ENCODE measurements around the gene API5. TPM values are rescaled to one million over a fixed set of nuclear protein-coding genes. Genes with fewer than 3 reads are reported as not detected.

Gene API5
- total RNA-seq, 2 donors from 2014 or later, result 48.9 to 133 TPM

DNA sequence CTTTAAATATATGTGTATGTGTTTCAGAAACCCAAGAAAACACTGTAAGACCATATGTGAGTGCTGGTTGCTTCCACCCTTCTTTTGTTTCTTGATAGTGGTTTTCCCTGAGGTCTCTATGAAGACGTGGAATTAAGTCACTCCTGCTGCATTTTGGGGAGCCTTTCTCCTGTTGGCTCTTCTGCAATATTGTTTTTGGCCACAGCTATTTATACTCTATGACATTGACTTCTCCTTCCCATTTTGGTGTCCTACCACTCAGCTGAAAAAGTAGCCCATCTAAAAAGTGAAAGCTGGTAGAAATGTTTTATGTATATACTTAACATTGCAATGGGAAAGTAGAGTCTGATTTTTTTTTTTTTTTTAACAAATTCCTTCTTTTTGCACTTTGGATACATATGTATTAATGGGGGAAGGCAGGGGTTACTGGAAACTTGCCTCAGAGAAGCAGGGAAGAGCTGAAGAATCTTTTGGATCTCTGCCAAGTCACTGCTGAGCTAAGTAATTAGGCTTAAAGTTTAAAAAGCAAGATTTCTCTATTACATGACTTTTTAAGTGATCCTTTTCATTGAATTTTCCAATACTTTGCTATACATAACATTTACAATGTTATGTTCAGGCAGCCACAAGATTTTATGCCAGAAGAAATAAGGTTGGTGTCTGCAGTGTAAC lies 48.7 kb downstream of the API5 start:
- peaks cover 14 to 25% of the 10 kb centered on the region in 2 donors for H3K4me1 ChIP-seq (ENCODE audit: control insufficient read depth in 1 of 2, low read depth in 2 of 2)
- H3K4me3 ChIP-seq, result peak overlapping the region; percentile 88
- ATAC-seq (ENCODE audit: insufficient number of reproducible peaks, low FRiP score, low read depth) (no peak), DNase-seq (ENCODE audit: low spot score) (no peak)
- H3K27me3 ChIP-seq (replicated peaks; ENCODE audit: insufficient read depth), result no peaks in the 10 kb centered on the region
- no peaks in the 10 kb centered on the region for H3K9me3 ChIP-seq
- H3K36me3 ChIP-seq, result no peaks in the 10 kb centered on the region
- no peak overlapping the region for H3K27ac ChIP-seq
- TF ChIP-seq, protein P1, sequence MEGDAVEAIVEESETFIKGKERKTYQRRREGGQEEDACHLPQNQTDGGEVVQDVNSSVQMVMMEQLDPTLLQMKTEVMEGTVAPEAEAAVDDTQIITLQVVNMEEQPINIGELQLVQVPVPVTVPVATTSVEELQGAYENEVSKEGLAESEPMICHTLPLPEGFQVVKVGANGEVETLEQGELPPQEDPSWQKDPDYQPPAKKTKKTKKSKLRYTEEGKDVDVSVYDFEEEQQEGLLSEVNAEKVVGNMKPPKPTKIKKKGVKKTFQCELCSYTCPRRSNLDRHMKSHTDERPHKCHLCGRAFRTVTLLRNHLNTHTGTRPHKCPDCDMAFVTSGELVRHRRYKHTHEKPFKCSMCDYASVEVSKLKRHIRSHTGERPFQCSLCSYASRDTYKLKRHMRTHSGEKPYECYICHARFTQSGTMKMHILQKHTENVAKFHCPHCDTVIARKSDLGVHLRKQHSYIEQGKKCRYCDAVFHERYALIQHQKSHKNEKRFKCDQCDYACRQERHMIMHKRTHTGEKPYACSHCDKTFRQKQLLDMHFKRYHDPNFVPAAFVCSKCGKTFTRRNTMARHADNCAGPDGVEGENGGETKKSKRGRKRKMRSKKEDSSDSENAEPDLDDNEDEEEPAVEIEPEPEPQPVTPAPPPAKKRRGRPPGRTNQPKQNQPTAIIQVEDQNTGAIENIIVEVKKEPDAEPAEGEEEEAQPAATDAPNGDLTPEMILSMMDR (IDR thresholded peaks at IDR 0.05), result no peak

- H3K36me3 ChIP-seq, result peaks cover 3% of the 10 kb centered on the region
- DNase-seq (ENCODE audit: low spot score) (no peak), ATAC-seq (ENCODE audit: insufficient number of reproducible peaks, low FRiP score, low read depth) (no peak)
- no peaks in the 10 kb centered on the region for H3K27me3 ChIP-seq (replicated peaks; ENCODE audit: insufficient read depth)
- TF ChIP-seq, protein P1 (IDR thresholded peaks at IDR 0.05), result no peak
- H3K4me3 ChIP-seq, result no peak overlapping the region
- H3K4me1 ChIP-seq (ENCODE audit: control insufficient read depth in 1 of 2, low read depth in 2 of 2), result peaks cover 0 to 4% of the 10 kb centered on the region in 2 donors
- no peaks in the 10 kb centered on the region for H3K9me3 ChIP-seq
- H3K27ac ChIP-seq, result no peak overlapping the region
These were observed 54.9 kb downstream of the API5 start for GRCh38 chr11:43366677-43367076.

DNA sequence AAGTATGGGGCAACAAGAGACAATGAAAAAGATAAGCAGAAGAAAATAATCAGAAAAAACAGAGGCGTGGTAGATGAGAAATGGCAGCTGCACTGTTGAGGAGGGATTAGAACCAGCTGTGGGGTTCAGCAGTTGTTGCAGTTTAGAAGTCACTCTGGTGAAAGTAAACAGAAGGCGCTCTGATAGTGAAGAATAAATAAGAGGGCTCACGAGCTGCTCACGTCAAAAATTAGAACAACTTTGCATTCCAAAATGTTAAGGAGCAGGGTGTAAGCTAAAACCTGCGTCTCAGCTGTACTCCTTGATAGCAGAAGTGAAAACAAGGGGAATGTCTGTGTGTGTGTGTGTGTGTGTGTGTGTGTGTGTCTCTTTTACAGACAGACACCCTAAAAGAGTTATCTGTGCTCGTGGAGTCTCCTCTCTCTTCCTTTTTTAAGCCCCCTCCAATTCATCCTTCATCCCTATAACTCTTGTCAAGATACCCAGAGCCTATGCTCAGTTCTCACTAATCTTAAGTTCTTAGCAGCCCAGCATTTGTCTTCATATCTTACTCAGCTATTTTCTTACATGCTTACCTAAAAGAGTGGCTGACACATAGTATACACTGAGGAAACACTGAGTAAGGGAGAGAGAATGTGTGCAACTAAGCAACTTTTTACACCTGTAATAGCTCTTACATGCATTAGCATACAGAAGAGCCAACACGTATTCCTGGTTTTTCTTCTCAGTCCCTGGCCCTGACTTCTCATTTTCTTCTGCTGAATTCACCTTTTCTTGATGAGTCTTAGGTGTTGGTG lies 55.8 kb downstream of the API5 start:
- DNase-seq (ENCODE audit: low spot score) (no peak), ATAC-seq (ENCODE audit: insufficient number of reproducible peaks, low FRiP score, low read depth) (no peak)
- H3K27me3 ChIP-seq (replicated peaks; ENCODE audit: insufficient read depth), result no peaks in the 10 kb centered on the region
- H3K4me1 ChIP-seq (ENCODE audit: control insufficient read depth in 1 of 2, low read depth in 2 of 2), result peaks cover 0 to 4% of the 10 kb centered on the region in 2 donors
- no peak overlapping the region for H3K4me3 ChIP-seq
- peaks cover 3% of the 10 kb centered on the region for H3K36me3 ChIP-seq
- TF ChIP-seq, protein P1 (IDR thresholded peaks at IDR 0.05), result no peak
- no peak overlapping the region for H3K27ac ChIP-seq
- H3K9me3 ChIP-seq, result no peaks in the 10 kb centered on the region

DNA sequence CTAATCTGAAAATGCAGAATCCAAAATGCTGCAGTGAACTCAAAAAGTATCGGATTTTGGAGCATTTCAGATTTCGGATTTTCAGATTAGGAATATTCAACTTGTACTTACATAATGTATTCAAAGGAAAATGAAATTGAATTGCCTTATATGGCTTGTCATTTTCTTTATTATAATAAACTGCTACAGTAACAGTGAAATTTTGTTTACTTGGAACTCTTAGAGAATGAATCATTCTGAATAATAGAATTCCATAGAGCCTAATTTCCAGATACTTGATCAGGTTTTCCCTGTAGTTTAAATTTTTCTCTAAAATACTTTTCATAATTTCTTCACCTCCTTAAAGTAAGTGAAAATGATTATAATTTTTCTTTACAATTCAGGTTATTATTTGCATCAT lies 64.3 kb downstream of the API5 start:
- no peak overlapping the region for H3K4me3 ChIP-seq
- no peak for ATAC-seq (ENCODE audit: insufficient number of reproducible peaks, low FRiP score, low read depth)
- TF ChIP-seq, protein P1 (IDR thresholded peaks at IDR 0.05), result no peak
- no peaks in the 10 kb centered on the region for H3K9me3 ChIP-seq
- H3K36me3 ChIP-seq, result peaks cover 9% of the 10 kb centered on the region
- H3K27me3 ChIP-seq (replicated peaks; ENCODE audit: insufficient read depth), result no peaks in the 10 kb centered on the region
- H3K27ac ChIP-seq, result no peak overlapping the region
- H3K4me1 ChIP-seq (ENCODE audit: control insufficient read depth in 1 of 2, low read depth in 2 of 2), result no peaks in the 10 kb centered on the region
- no peak for DNase-seq (ENCODE audit: low spot score)

GRCh38 chr11:43376594-43376993 lies 64.8 kb downstream of the API5 start:
- Histone ChIP-seq H3K27ac (no peak overlapping the region), H3K27me3 (replicated peaks; ENCODE audit: insufficient read depth) (no peaks in the 10 kb centered on the region), H3K4me1 (ENCODE audit: control insufficient read depth in 1 of 2, low read depth in 2 of 2) (no peaks in the 10 kb centered on the region), H3K4me3 (no peak overlapping the region), H3K9me3 (no peaks in the 10 kb centered on the region), H3K36me3 (peaks cover 9% of the 10 kb centered on the region)
- no peak for ATAC-seq (ENCODE audit: insufficient number of reproducible peaks, low FRiP score, low read depth)
- no peak for DNase-seq (ENCODE audit: low spot score)
- TF ChIP-seq, protein P1 (IDR thresholded peaks at IDR 0.05), result no peak

Data from thoracic aorta (tissue), 2 donors.